ENCODE results near the gene ANTXR1.

ANTXR1 gene

DNA sequence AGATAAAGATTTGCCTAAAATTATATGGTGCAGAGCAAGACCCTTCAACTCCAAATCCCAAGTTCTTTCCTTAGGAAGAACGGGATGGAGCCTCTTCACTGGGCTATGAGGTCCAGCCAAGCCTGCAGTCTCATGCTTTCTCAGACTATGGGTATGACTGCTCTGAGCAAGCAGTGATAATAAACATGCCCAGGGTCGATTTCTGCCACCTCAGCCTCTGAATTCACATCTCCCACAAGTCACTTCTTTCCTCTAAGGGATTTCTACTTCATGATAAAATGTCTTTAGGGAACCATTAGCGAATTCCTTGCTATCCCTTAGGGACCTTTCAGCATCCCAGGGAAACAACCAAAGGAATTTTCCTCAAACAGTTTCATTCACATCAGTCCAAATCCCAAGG is 279.3 kb downstream of the ANTXR1 start:
- DNase-seq, result no peak

DNA sequence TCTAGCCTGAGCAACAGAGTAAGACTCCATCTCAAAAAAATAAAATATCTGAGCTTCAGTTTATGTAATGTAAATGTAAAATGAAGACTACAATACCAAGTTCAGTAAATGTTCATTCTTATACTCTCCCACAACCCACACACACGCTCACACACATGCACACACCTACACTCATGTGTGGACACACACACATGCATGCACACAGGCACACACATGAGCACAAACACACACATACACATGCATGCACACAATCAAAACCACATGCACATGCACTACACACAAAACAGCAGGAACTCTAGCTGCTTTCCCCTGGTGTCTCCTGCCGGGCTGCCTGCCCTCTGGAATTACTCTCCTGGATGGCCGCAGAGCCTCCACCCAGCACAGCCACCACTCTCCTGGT is 283.4 kb downstream of the ANTXR1 start:
- no peak for DNase-seq

DNA sequence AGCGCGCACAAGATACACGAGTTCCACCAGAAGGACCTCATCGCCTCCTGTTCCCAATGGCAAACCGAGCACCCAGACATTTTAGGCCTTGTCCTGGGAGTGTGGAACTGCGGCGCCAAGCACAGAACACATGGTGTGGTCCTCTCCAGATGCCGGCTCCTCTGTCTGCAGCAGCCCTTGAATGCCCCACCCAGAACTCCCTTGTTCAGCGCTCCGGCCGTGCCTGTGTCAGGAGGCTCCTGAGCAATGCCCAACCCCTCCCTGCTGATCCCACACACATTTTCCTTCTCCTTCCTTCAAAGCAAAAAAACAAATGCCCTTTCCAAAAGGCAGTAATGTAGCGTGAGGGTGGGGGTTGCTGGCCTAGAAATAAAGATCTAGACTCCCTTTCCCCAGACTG is 284.2 kb downstream of the ANTXR1 start:
- no peak for DNase-seq

DNA sequence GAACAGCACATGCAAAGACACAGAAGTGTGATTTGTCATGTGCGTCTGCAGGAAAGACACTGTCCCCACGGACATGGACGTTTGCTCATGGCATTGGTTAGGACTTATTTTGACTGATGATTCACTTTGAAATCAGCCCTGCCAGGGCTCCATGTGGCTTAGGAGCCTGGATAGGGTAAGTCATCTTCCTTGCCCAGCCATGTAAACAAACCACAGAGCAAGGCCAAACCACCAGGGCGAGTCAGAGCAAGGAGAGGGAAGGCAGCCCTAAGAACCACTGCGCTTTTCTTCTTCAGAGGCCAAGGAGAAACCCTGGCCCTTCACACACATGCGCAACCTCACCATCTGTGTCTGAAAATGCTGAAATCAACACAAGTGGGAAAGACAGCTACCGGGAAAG is 285.3 kb downstream of the ANTXR1 start:
- DNase-seq, result no peak

DNA sequence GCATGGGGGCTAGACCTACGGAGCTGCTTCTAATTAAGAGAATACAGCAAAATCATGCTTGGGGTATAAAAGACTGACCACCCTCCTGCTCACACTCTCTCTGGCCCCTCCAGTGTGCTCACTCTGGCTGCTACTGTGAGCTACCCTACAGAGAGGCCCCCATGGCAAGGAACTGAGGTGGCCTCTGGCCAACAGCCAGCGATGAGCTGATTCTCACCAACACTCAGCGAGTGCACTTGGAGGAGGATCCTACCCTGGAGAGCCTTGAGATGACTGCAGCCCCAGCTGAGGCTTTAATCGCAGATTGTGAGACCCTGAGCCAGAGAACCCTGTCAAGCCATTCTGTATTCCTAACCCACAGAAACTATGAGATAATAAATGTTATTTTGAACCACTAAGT is 285.9 kb downstream of the ANTXR1 start:
- no peak for DNase-seq

All from NCI-H187 treated with DMSO at 0.1 percent for 48 hours (cell line).